H9 (cell line): Measurements from ENCODE around the gene FAM227A. TPM values are rescaled to one million over a fixed set of nuclear protein-coding genes. Genes with fewer than 3 reads are reported as not detected.

Source experiments
- DNase-seq: peaks from one replicate; pipeline ENCODE4 v3.0.0-alpha.2; 2017
- H2AFZ ChIP-seq: one replicate; pipeline ENCODE4 v1.6.1; 2013; ENCODE audit warnings: mild to moderate bottlenecking, low read length, control low read depth, moderate library complexity
- H2AK5ac ChIP-seq: 2 replicates; pipeline ENCODE4 v1.6.1; 2013; ENCODE audit warnings: low read length, control low read depth, mixed read lengths; ENCODE audit not compliant: insufficient read length
- H2BK120ac ChIP-seq: one replicate; pipeline ENCODE4 v1.6.1; 2013; ENCODE audit warnings: low read depth, mild to moderate bottlenecking, low read length, control low read depth, inconsistent platforms; ENCODE audit not compliant: poor library complexity, severe bottlenecking
- H2BK12ac ChIP-seq: 2 replicates; pipeline ENCODE4 v1.6.1; 2013; ENCODE audit warnings: low read length, control low read depth, mixed read lengths, low read depth; ENCODE audit not compliant: insufficient read length
- H2BK15ac ChIP-seq: 2 replicates; pipeline ENCODE4 v1.6.1; 2013; ENCODE audit warnings: low read depth, low read length, control low read depth
- H2BK20ac ChIP-seq: one replicate; pipeline ENCODE4 v1.6.1; 2013; ENCODE audit warnings: low read depth, mild to moderate bottlenecking, low read length, control low read depth, inconsistent platforms; ENCODE audit not compliant: poor library complexity, severe bottlenecking
- H2BK5ac ChIP-seq: 2 replicates; pipeline ENCODE4 v1.6.1; 2013; ENCODE audit warnings: low read length, control low read depth, mixed read lengths; ENCODE audit not compliant: insufficient read length
- H3K14ac ChIP-seq: 2 replicates; pipeline ENCODE4 v1.6.1; 2013; ENCODE audit warnings: low read length, control low read depth; ENCODE audit not compliant: insufficient read depth
- H3K18ac ChIP-seq: 2 replicates; pipeline ENCODE4 v1.6.1; 2013; ENCODE audit warnings: low read depth, mild to moderate bottlenecking, mixed read lengths, low read length, control low read depth; ENCODE audit not compliant: insufficient read length
- H3K23ac ChIP-seq: 2 replicates; pipeline ENCODE4 v1.6.1; 2013; ENCODE audit warnings: low read length, control low read depth, mixed read lengths, low read depth; ENCODE audit not compliant: insufficient read length
- H3K23me2 ChIP-seq: 2 replicates; pipeline ENCODE4 v1.6.1; 2013; ENCODE audit warnings: low read depth, mild to moderate bottlenecking, mixed read lengths, low read length, control low read depth; ENCODE audit not compliant: insufficient read length, poor library complexity, severe bottlenecking
- H3K27ac ChIP-seq: 2 replicates; pipeline ENCODE4 v1.5.1; 2013; ENCODE audit warnings: low read length, control low read depth, mixed read lengths, low read depth; ENCODE audit not compliant: insufficient read length
- H3K27me3 ChIP-seq: 2 replicates; pipeline ENCODE4 v1.6.1; 2013; ENCODE audit warnings: low read length, control low read depth, inconsistent platforms; ENCODE audit not compliant: insufficient read depth
- H3K4ac ChIP-seq: 2 replicates; pipeline ENCODE4 v1.6.1; 2013; ENCODE audit warnings: low read depth, mild to moderate bottlenecking, control low read depth, inconsistent platforms, low read length, moderate library complexity
- H3K4me1 ChIP-seq: 2 replicates; pipeline ENCODE4 v1.6.1; 2013; ENCODE audit warnings: low read length, control low read depth, inconsistent platforms; ENCODE audit not compliant: insufficient read depth
- H3K4me2 ChIP-seq: 2 replicates; pipeline ENCODE4 v1.6.1; 2013; ENCODE audit warnings: low read length, control low read depth, mixed read lengths; ENCODE audit not compliant: insufficient read length, insufficient read depth
- H3K56ac ChIP-seq: 2 replicates; pipeline ENCODE4 v1.6.1; 2013; ENCODE audit warnings: low read depth, mild to moderate bottlenecking, mixed read lengths, low read length, control low read depth; ENCODE audit not compliant: insufficient read length
- H3K79me1 ChIP-seq: 2 replicates; pipeline ENCODE4 v1.6.1; 2013; ENCODE audit warnings: low read depth, mild to moderate bottlenecking, moderate library complexity, low read length, control low read depth, inconsistent platforms; ENCODE audit not compliant: insufficient read depth, poor library complexity, severe bottlenecking
- H3K79me2 ChIP-seq: 2 replicates; pipeline ENCODE4 v1.6.1; 2013; ENCODE audit warnings: low read length, control low read depth, inconsistent platforms; ENCODE audit not compliant: insufficient read depth
- H3K9ac ChIP-seq: 2 replicates; pipeline ENCODE4 v1.6.1; 2013; ENCODE audit warnings: low read length, control low read depth, mixed read lengths; ENCODE audit not compliant: insufficient read length; ENCODE audit errors: extremely low read depth
- H3K9me3 ChIP-seq: one replicate; pipeline ENCODE4 v1.6.1; 2013; ENCODE audit warnings: low read depth, low read length, inconsistent platforms; ENCODE audit not compliant: control insufficient read depth
- H3T11ph ChIP-seq: one replicate; pipeline ENCODE4 v1.6.1; 2013; ENCODE audit warnings: mild to moderate bottlenecking, low read length, control low read depth, inconsistent platforms
- H4K20me1 ChIP-seq: one replicate; pipeline ENCODE4 v1.6.1; 2013; ENCODE audit not compliant: control insufficient read depth, insufficient read length, insufficient read depth
- H4K5ac ChIP-seq: 2 replicates; pipeline ENCODE4 v1.6.1; 2013; ENCODE audit warnings: low read depth, mild to moderate bottlenecking, mixed read lengths, low read length, control low read depth; ENCODE audit not compliant: insufficient read length
- H4K8ac ChIP-seq: replicated peaks from 2 replicates; pipeline ENCODE4 v1.6.1; 2013; ENCODE audit warnings: low read length, control low read depth, mixed read lengths, low read depth; ENCODE audit not compliant: insufficient read length
- H4K91ac ChIP-seq: 2 replicates; pipeline ENCODE4 v1.6.1; 2013; ENCODE audit warnings: low read depth, mild to moderate bottlenecking, moderate library complexity, mixed read lengths, low read length, control low read depth; ENCODE audit not compliant: insufficient read length
- H3K27ac Mint-ChIP-seq, 3 experiments: 2 replicates in 2 of 3; 3 replicates in 1 of 3; pipeline ENCODE4 v1.8.0; 2020 to 2021; ENCODE audit warnings: mixed read lengths in 3 of 3, mild to moderate bottlenecking in 1 of 3, moderate library complexity in 1 of 3
- H3K27me3 Mint-ChIP-seq: 2 replicates; pipeline ENCODE4 v1.8.0; 2021; ENCODE audit warnings: low read depth, mild to moderate bottlenecking, moderate library complexity, mixed read lengths
- H3K36me3 Mint-ChIP-seq, 3 experiments: 2 replicates in 2 of 3; 3 replicates in 1 of 3; pipeline ENCODE4 v1.8.0; 2020 to 2021; ENCODE audit warnings: low read depth in 3 of 3, mixed read lengths in 3 of 3; ENCODE audit not compliant: insufficient read depth in 1 of 3
- H3K4me1 Mint-ChIP-seq, 2 experiments: 2 replicates each; pipeline ENCODE4 v1.8.0; 2020; ENCODE audit warnings: mixed read lengths in 2 of 2
- H3K4me3 Mint-ChIP-seq, 2 experiments: 2 replicates in 1 of 2; 3 replicates in 1 of 2; pipeline ENCODE4 v1.8.0; 2020 to 2021; ENCODE audit warnings: mild to moderate bottlenecking in 2 of 2, mixed read lengths in 2 of 2, moderate library complexity in 1 of 2
- H3K9me3 Mint-ChIP-seq, 2 experiments: 2 replicates in 1 of 2; 3 replicates in 1 of 2; pipeline ENCODE4 v1.8.0; 2020; ENCODE audit warnings: mild to moderate bottlenecking in 2 of 2, mixed read lengths in 2 of 2, moderate library complexity in 1 of 2
- WGBS: extraction: QIAGEN DNeasy Blood & Tissue Kit; methylation state at CpG from one replicate; pipeline ENCODE4 v1.1.7; 2013; ENCODE audit warnings: missing lambda C conversion rate, low lambda C conversion rate, mixed read lengths; ENCODE audit not compliant: insufficient read length; ENCODE audit errors: extremely low coverage; 5-methylcytosine and 5-hydroxymethylcytosine counted together
- total RNA-seq: library from RNA; stranded (reverse); gene quantifications from 2 replicates; pipeline ENCODE4 v1.2.1, GENCODE V29; 2021
- TF ChIP-seq, protein P1 (sequence below): fragments of 200-600 bp; sonication (generic); conservative IDR thresholded peaks from 3 replicates; pipeline ENCODE4 v1.8.0; 2021; ENCODE audit warnings: antibody characterized with exemption, mild to moderate bottlenecking

The FAM227A gene
- total RNA-seq, 1 experiment from 2014 or later, result 3.6 TPM

GRCh38 chr22:38689651-38690050 is 33.5 kb upstream of the FAM227A start:
- H4K5ac ChIP-seq, result no peak overlapping the region
- no peak overlapping the region for H3K27ac Mint-ChIP-seq
- H2BK12ac ChIP-seq, result no peak overlapping the region

More at GRCh38 chr22:38689651-38690050, 33.5 kb upstream of the FAM227A start:
- no peaks in the 10 kb centered on the region for H3K23me2 ChIP-seq
- H3K9me3 ChIP-seq, result no peaks in the 10 kb centered on the region
- H2BK15ac ChIP-seq, result no peak overlapping the region
- H3K27me3 Mint-ChIP-seq, result no peaks in the 10 kb centered on the region
- no peaks in the 10 kb centered on the region for H3K4me1 ChIP-seq
- no peak overlapping the region for H3K4ac ChIP-seq
- no peak overlapping the region for H3K23ac ChIP-seq
- H3K27me3 ChIP-seq, result no peaks in the 10 kb centered on the region
- peaks cover 3% of the 10 kb centered on the region for H3K79me1 ChIP-seq
- no peak overlapping the region for H3K9ac ChIP-seq
- no peak overlapping the region for H2BK5ac ChIP-seq
- no peaks in the 10 kb centered on the region; a peak in 1 of 5 replicates for H3K9me3 Mint-ChIP-seq
- H3K27ac ChIP-seq, result no peak overlapping the region
- H4K20me1 ChIP-seq, result no peaks in the 10 kb centered on the region
- DNase-seq, result no peak
- no peak overlapping the region for H2BK20ac ChIP-seq
- H3K36me3 Mint-ChIP-seq, result peaks cover 11 to 65% (median 54%) of the 10 kb centered on the region in 3 experiments; a peak in 6 of 7 replicates
- no peaks in the 10 kb centered on the region for H3K79me2 ChIP-seq
- H3K4me3 Mint-ChIP-seq, result no peak overlapping the region
- no peak overlapping the region for H4K91ac ChIP-seq
- H3T11ph ChIP-seq, result no peak overlapping the region
- H3K14ac ChIP-seq, result no peak overlapping the region
- TF ChIP-seq, protein P1, sequence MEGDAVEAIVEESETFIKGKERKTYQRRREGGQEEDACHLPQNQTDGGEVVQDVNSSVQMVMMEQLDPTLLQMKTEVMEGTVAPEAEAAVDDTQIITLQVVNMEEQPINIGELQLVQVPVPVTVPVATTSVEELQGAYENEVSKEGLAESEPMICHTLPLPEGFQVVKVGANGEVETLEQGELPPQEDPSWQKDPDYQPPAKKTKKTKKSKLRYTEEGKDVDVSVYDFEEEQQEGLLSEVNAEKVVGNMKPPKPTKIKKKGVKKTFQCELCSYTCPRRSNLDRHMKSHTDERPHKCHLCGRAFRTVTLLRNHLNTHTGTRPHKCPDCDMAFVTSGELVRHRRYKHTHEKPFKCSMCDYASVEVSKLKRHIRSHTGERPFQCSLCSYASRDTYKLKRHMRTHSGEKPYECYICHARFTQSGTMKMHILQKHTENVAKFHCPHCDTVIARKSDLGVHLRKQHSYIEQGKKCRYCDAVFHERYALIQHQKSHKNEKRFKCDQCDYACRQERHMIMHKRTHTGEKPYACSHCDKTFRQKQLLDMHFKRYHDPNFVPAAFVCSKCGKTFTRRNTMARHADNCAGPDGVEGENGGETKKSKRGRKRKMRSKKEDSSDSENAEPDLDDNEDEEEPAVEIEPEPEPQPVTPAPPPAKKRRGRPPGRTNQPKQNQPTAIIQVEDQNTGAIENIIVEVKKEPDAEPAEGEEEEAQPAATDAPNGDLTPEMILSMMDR, result no peak
- H3K18ac ChIP-seq, result no peak overlapping the region
- H3K4me1 Mint-ChIP-seq, result no peaks in the 10 kb centered on the region
- H4K8ac ChIP-seq, result no peak overlapping the region
- H2AK5ac ChIP-seq, result no peak overlapping the region
- H3K56ac ChIP-seq, result no peak overlapping the region
- no peak overlapping the region for H2BK120ac ChIP-seq
- H2AFZ ChIP-seq, result no peak overlapping the region
- H3K4me2 ChIP-seq, result no peak overlapping the region
- no CpG with 5 or more reads among the region's 1 CpG for WGBS
